Endothelial cell of umbilical vein (primary cell): ENCODE data around the gene C1orf105. TPM values are rescaled to one million over a fixed set of nuclear protein-coding genes. Genes with fewer than 3 reads are reported as not detected.

ENCODE experiments used
- BruUV-seq: library from RNA; stranded (reverse); fragments of 400-500 nt; replicated peaks from 2 replicates; lab custom pipeline; 2021; lab: Mats Ljungman, UMichigan
- CTCF ChIA-PET: fragments of 300-600, 350-600 bp; sonication (Branson Sonifier 250); formaldehyde crosslinking; loops from one replicate; lab custom pipeline; 2021; ENCODE audit warnings: antibody characterized with exemption, inconsistent platforms; lab: Charles Lee
- POLR2A ChIA-PET: fragments of 300-600, 350-600 bp; sonication (Branson Sonifier 250); formaldehyde crosslinking; loops from one replicate; lab custom pipeline; 2021; ENCODE audit warnings: antibody characterized with exemption, inconsistent platforms; lab: Charles Lee
- DNase-seq: peaks from one replicate; pipeline ENCODE4 v3.0.0-alpha.2; 2011; ENCODE audit warnings: low read depth, low spot score
- FAIRE-seq: peaks from 2 replicates; lab custom pipeline; 2011; peaks lifted over from hg19 to GRCh38; lab: Jason Lieb, UNC
- H2AFZ ChIP-seq: 2 replicates; pipeline ENCODE4 v1.6.0; 2012; ENCODE audit warnings: low read depth, low read length, control low read depth, inconsistent platforms
- H3K27ac ChIP-seq: 2 replicates; pipeline ENCODE4 v1.5.1; 2011; ENCODE audit warnings: low read depth, mild to moderate bottlenecking, control low read depth, low read length, moderate library complexity; ENCODE audit not compliant: insufficient read depth
- H3K27me3 ChIP-seq, 2 experiments: 2 replicates each; pipeline versions ENCODE4 v1.6.0 to v1.6.1; 2011; ENCODE audit warnings: low read length in 2 of 2, mixed read lengths in 1 of 2; ENCODE audit not compliant: control insufficient read depth in 2 of 2, insufficient read depth in 2 of 2
- H3K36me3 ChIP-seq, 2 experiments: 2 replicates in 1 of 2; 3 replicates in 1 of 2; pipeline ENCODE4 v1.5.1; 2011; ENCODE audit warnings: low read length in 2 of 2, mild to moderate bottlenecking in 1 of 2, moderate library complexity in 1 of 2; ENCODE audit not compliant: control insufficient read depth in 2 of 2, insufficient read depth in 2 of 2; ENCODE audit errors: extremely low read depth in 1 of 2
- H3K4me1 ChIP-seq: 3 replicates; pipeline ENCODE4 v1.5.1; 2011; ENCODE audit warnings: mild to moderate bottlenecking, low read length; ENCODE audit not compliant: control insufficient read depth, insufficient read depth; ENCODE audit errors: extremely low read depth
- H3K4me2 ChIP-seq: 2 replicates; pipeline ENCODE4 v1.6.1; 2011; ENCODE audit warnings: low read length, control low read depth, mixed read lengths; ENCODE audit not compliant: insufficient read depth
- H3K4me3 ChIP-seq, 3 experiments: fragments of 200-600 bp in 1 of 3; sonication (generic), shearing (Covaris generic) in 1 of 3; replicated peaks in 1 of 3; 2 replicates each; pipeline ENCODE4 v1.5.1; 2011 to 2016; ENCODE audit warnings: control low read depth in 3 of 3, low read length in 3 of 3, mild to moderate bottlenecking in 2 of 3, inconsistent platforms in 1 of 3, low read depth in 1 of 3, moderate library complexity in 1 of 3; ENCODE audit not compliant: insufficient read depth in 1 of 3
- H3K79me2 ChIP-seq: 2 replicates; pipeline ENCODE4 v1.6.0; 2012; ENCODE audit warnings: low read length, inconsistent platforms; ENCODE audit not compliant: control insufficient read depth, insufficient read depth
- H3K9ac ChIP-seq: replicated peaks from 2 replicates; pipeline ENCODE3; 2011; ENCODE audit warnings: low read length, control low read depth; ENCODE audit not compliant: insufficient read depth; ENCODE audit errors: extremely low read depth
- H3K9me1 ChIP-seq: replicated peaks from 3 replicates; pipeline ENCODE4 v1.6.0; 2011; ENCODE audit warnings: mild to moderate bottlenecking, low read length; ENCODE audit not compliant: control insufficient read depth, insufficient read depth; ENCODE audit errors: extremely low read depth
- H3K9me3 ChIP-seq: replicated peaks from 2 replicates; pipeline ENCODE4 v1.5.1; 2012; ENCODE audit warnings: low read length, inconsistent platforms; ENCODE audit not compliant: control insufficient read depth, insufficient read depth
- H4K20me1 ChIP-seq: replicated peaks from 2 replicates; pipeline ENCODE3; 2011; ENCODE audit warnings: mild to moderate bottlenecking, low read length; ENCODE audit not compliant: control insufficient read depth, insufficient read depth; ENCODE audit errors: extremely low read depth
- CTCF ChIP-seq, 2 donors: IDR thresholded peaks; 1 replicate in 1 of 2; 2 replicates in 1 of 2; pipeline ENCODE4 v1.5.1; 2011; ENCODE audit warnings: low read length in 2 of 2, mild to moderate bottlenecking in 2 of 2, moderate library complexity in 2 of 2, control low read depth in 1 of 2, inconsistent platforms in 1 of 2, low read depth in 1 of 2; ENCODE audit not compliant: insufficient read depth in 1 of 2; ENCODE audit errors: extremely low read depth in 1 of 2
- EZH2 ChIP-seq: IDR thresholded peaks from 2 replicates; pipeline ENCODE4 v1.6.1; 2012; ENCODE audit warnings: borderline replicate concordance, low read depth, mild to moderate bottlenecking, moderate library complexity, low read length, inconsistent platforms; ENCODE audit not compliant: severe bottlenecking
- FOS ChIP-seq: IDR thresholded peaks from 2 replicates; pipeline ENCODE4 v1.6.1; 2011; ENCODE audit warnings: mild to moderate bottlenecking, low read length, moderate library complexity, borderline replicate concordance; ENCODE audit not compliant: insufficient read depth
- GATA2 ChIP-seq: IDR thresholded peaks from 2 replicates; pipeline ENCODE4 v1.7.0; 2011; ENCODE audit warnings: low read depth, mild to moderate bottlenecking, moderate library complexity, mixed read lengths, low read length; ENCODE audit not compliant: insufficient read length, insufficient read depth
- JUN ChIP-seq: IDR thresholded peaks from 2 replicates; pipeline ENCODE4 v1.6.1; 2011; ENCODE audit warnings: borderline replicate concordance, low read depth; ENCODE audit not compliant: insufficient read length, insufficient read depth
- MYC ChIP-seq: IDR thresholded peaks from one replicate; pipeline ENCODE4 v1.6.1; 2011; ENCODE audit warnings: mild to moderate bottlenecking, low read depth, low read length
- POLR2A ChIP-seq: IDR thresholded peaks from 2 replicates; pipeline ENCODE4 v1.6.1; 2012; ENCODE audit warnings: low read depth, mild to moderate bottlenecking, control low read depth, low read length
- POLR2AphosphoS5 ChIP-seq: IDR thresholded peaks from 2 replicates; pipeline ENCODE4 v1.6.1; 2012; ENCODE audit warnings: low read depth, mild to moderate bottlenecking, control low read depth, low read length, moderate library complexity; ENCODE audit not compliant: insufficient read depth
- dilution Hi-C: fragments of 300-500 bp; cut with MboI; formaldehyde crosslinking; loops from one replicate; pipeline ENCODE4 v1.15.0; 2019; ENCODE audit warnings: low sequenced_read_pairs; ENCODE audit not compliant: extremely low pct_ligation_motif_present
- intact Hi-C: fragments of 100-400 bp; cut with micrococcal nuclease; formaldehyde crosslinking; loops from one replicate; pipeline ENCODE4 v1.10.0; 2022
- polyA plus RNA-seq, 4 experiments: library from polyadenylated mRNA; depleted of rRNA in 3 of 4; stranded (reverse) in 3 of 4; unstranded in 1 of 4; fragments of >200 nt; gene quantifications; 2 replicates each; pipeline versions ENCODE4 v1.2.1 to v1.2.3, GENCODE V29; 2011 to 2012; ENCODE audit warnings: missing spikeins in 1 of 4
- total RNA-seq: library from RNA; stranded (reverse); gene quantifications from 2 replicates; pipeline ENCODE4 v1.2.3, GENCODE V29; 2021
- TF ChIP-seq, protein P1 (sequence below): IDR thresholded peaks from 2 replicates; pipeline ENCODE4 v1.6.1; 2011; ENCODE audit not compliant: insufficient read depth, insufficient read length

Gene C1orf105
- total and polyA plus RNA-seq, 2 donors (not counting 3 experiments of a cell fraction or from before 2014, with no cell fraction given): not detected

DNA sequence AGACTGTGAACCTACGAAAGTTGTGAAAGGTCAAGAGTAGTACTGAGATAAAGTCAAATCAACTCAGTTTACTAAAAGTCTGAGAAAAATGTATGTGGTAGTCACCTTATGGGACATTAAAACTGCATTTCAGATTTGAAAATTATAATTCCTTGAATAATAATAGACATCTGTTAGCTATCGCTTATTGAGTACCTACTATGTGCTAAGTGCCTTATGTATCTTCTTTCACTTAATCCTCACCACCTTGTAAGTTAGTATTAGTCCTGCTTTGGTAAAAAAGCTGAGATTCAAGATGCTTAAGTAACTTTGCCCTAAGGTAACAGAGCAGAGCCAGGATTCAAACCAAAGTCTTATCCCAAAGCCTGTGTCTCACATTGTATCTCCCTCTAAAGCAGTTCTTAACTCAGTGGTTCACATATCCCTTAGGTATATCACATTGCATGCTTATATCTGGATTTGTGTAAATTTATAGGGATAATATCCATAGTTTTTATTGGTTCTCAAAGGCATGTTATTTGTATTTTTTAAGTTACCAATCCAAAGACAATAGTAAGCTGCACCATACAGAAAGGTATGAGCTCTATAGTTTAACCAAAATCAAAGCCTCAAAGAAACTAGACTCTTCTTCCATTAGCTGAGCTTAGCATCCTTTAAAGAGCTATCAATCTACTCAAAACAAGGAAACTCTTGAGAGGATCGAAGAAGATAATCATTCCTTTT lies 22.5 kb downstream of the C1orf105 start:
- dilution Hi-C loops: no loop called here
- peaks cover 16% of the 10 kb centered on the region for H3K4me1 ChIP-seq
- DNase-seq: peak; percentile 28
- CTCF ChIA-PET: interaction anchor here (1.0 to 4.0 kb wide), 9 partner anchors 8 to 440 kb away, joined by 3 to 42 read pairs (median 3); no protein-coding TSS in a partner anchor
- no peaks in the 10 kb centered on the region for H3K36me3 ChIP-seq
- BruUV-seq: no TSS peak
- peak overlapping the region; percentile 88 for H2AFZ ChIP-seq
- intact Hi-C loops: no loop called here
- POLR2A ChIA-PET: no interaction called here
- H3K9ac ChIP-seq: peak overlapping the region; percentile 91
- peaks cover 25% of the 10 kb centered on the region for H3K79me2 ChIP-seq
- H3K9me1 ChIP-seq: no peaks in the 10 kb centered on the region
- H3K27ac ChIP-seq: peak overlapping the region; percentile 76
- H3K9me3 ChIP-seq: no peaks in the 10 kb centered on the region
- FAIRE-seq: peak; percentile 48
- H3K4me2 ChIP-seq: peak overlapping the region; percentile 97
- H4K20me1 ChIP-seq: no peaks in the 10 kb centered on the region
- peak overlapping the region; percentile 68 to 92 (median 83) for H3K4me3 ChIP-seq
- no peaks in the 10 kb centered on the region for H3K27me3 ChIP-seq
- TF ChIP-seq POLR2A (no peak), FOS (no peak), MYC (no peak), EZH2 (no peak), POLR2AphosphoS5 (no peak), JUN (no peak), CTCF (IDR thresholded peaks at IDR 0.05; ENCODE audit: extremely low read depth in 1 of 2, insufficient read depth in 1 of 2, low read depth in 1 of 2, low read length in 2 of 2) (no peak), GATA2 (no peak)
- TF ChIP-seq, protein P1, sequence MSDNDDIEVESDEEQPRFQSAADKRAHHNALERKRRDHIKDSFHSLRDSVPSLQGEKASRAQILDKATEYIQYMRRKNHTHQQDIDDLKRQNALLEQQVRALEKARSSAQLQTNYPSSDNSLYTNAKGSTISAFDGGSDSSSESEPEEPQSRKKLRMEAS: no peak
